HG03520 (cell line): ENCODE results near the gene KCNK1.

ENCODE experiments used
- ATAC-seq: cut with Tn5 transposase; IDR thresholded peaks from one replicate; pipeline ENCODE4 v1.9.1; 2021; ENCODE audit warnings: mild to moderate bottlenecking, moderate library complexity; ENCODE audit not compliant: unreplicated experiment

Gene KCNK1

GRCh38 chr1:233613252-233614172 lies at the start of gene KCNK1:
TSS of gene KCNK1 (plus strand) at chr1:233614106. CDS start at chr1:233614172, 66 bp downstream.
- no peak for ATAC-seq

GRCh38 chr1:233565313-233565712 lies 48.6 kb upstream of the KCNK1 start:
- ATAC-seq = no peak

GRCh38 chr1:233566886-233567285 lies 47.0 kb upstream of the KCNK1 start:
- no peak for ATAC-seq

GRCh38 chr1:233569636-233570035 lies 44.3 kb upstream of the KCNK1 start:
- ATAC-seq = no peak

GRCh38 chr1:233570216-233570615 lies 43.7 kb upstream of the KCNK1 start:
- no peak for ATAC-seq

GRCh38 chr1:233570706-233571105 lies 43.2 kb upstream of the KCNK1 start:
- no peak for ATAC-seq

- ATAC-seq = no peak
Measured at GRCh38 chr1:233572896-233573295, 41.0 kb upstream of the KCNK1 start.

- no peak for ATAC-seq
Measured at GRCh38 chr1:233575450-233575849, 38.5 kb upstream of the KCNK1 start.

GRCh38 chr1:233582439-233582838 lies 31.5 kb upstream of the KCNK1 start:
- no peak for ATAC-seq

- no peak for ATAC-seq
Measured at GRCh38 chr1:233584376-233584775, 29.5 kb upstream of the KCNK1 start.

GRCh38 chr1:233584931-233585330 lies 29.0 kb upstream of the KCNK1 start:
- ATAC-seq = no peak

GRCh38 chr1:233586301-233586700 lies 27.6 kb upstream of the KCNK1 start:
- ATAC-seq = no peak

GRCh38 chr1:233587196-233587595 lies 26.7 kb upstream of the KCNK1 start:
- ATAC-seq = no peak

- no peak for ATAC-seq
Measured at GRCh38 chr1:233587958-233588799, 25.7 kb upstream of the KCNK1 start.

GRCh38 chr1:233597489-233597901 lies 16.4 kb upstream of the KCNK1 start:
- no peak for ATAC-seq

GRCh38 chr1:233598891-233599541 lies 14.9 kb upstream of the KCNK1 start:
- ATAC-seq = peak; percentile 86

- peak; percentile 39 for ATAC-seq
Measured at GRCh38 chr1:233599542-233600073, 14.3 kb upstream of the KCNK1 start.

- no peak for ATAC-seq
Measured at GRCh38 chr1:233600488-233600887, 13.4 kb upstream of the KCNK1 start.

GRCh38 chr1:233603478-233603877 lies 10.4 kb upstream of the KCNK1 start:
- no peak for ATAC-seq

GRCh38 chr1:233605205-233605604 lies 8.7 kb upstream of the KCNK1 start:
- no peak for ATAC-seq

GRCh38 chr1:233606813-233607212 lies 7.1 kb upstream of the KCNK1 start:
- no peak for ATAC-seq
